Measurements from ENCODE around the gene MCF2L. TPM values are rescaled to one million over a fixed set of nuclear protein-coding genes. Genes with fewer than 3 reads are reported as not detected.

The MCF2L gene
- total RNA-seq, 1 experiment from 2014 or later, result 22.1 TPM

- DNase-seq, result peak in 1 of 2 experiments; percentile 25
- Mint-ChIP-seq H3K4me1 (ENCODE audit: low read depth, unreplicated experiment) (peaks cover 6% of the 10 kb centered on the region), H3K27ac (ENCODE audit: unreplicated experiment) (no peak overlapping the region), H3K4me3 (ENCODE audit: unreplicated experiment) (no peak overlapping the region), H3K27me3 (ENCODE audit: insufficient read depth, unreplicated experiment) (no peaks in the 10 kb centered on the region), H3K9me3 (ENCODE audit: unreplicated experiment) (no peaks in the 10 kb centered on the region), H3K36me3 (ENCODE audit: insufficient read depth, unreplicated experiment) (no peaks in the 10 kb centered on the region)
- no peak for TF ChIP-seq CTCF (IDR thresholded peaks at IDR 0.05; ENCODE audit: insufficient read depth in 1 of 2, low read depth in 1 of 2, low read length in 1 of 2, severe bottlenecking in 1 of 2, unreplicated experiment in 1 of 2)
- H3K4me3 ChIP-seq (ENCODE audit: low read depth, low read length), result no peak overlapping the region
- no TSS peak for BruUV-seq (replicated peaks)
- H3K9me3 ChIP-seq, result no peaks in the 10 kb centered on the region
- peaks cover 4% of the 10 kb centered on the region; the same call in 1 of the 2 replicates for H3K4me1 ChIP-seq
- intact Hi-C loops (cut with micrococcal nuclease; ENCODE audit: unreplicated experiment), result no loop called here
- H3K27me3 ChIP-seq (replicated peaks; ENCODE audit: control insufficient read depth, insufficient read depth, low read length), result no peaks in the 10 kb centered on the region
- CTCF ChIA-PET, result no interaction called here
- POLR2A ChIA-PET, result no interaction called here
- H3K36me3 ChIP-seq (ENCODE audit: control insufficient read depth, insufficient read depth, low read length), result no peaks in the 10 kb centered on the region
Observed at GRCh38 chr13:112958127-112958989, 10.7 kb upstream of the MCF2L start.

GRCh38 chr13:112959206-112959605, 9.8 kb upstream of the MCF2L start:
- no peaks in the 10 kb centered on the region for H3K27me3 Mint-ChIP-seq (ENCODE audit: insufficient read depth, unreplicated experiment)
- no peak for DNase-seq
- H3K4me3 Mint-ChIP-seq (ENCODE audit: unreplicated experiment), result no peak overlapping the region

More at GRCh38 chr13:112959206-112959605, 9.8 kb upstream of the MCF2L start:
- Mint-ChIP-seq H3K36me3 (ENCODE audit: insufficient read depth, unreplicated experiment) (no peaks in the 10 kb centered on the region), H3K27ac (ENCODE audit: unreplicated experiment) (no peak overlapping the region), H3K9me3 (ENCODE audit: unreplicated experiment) (no peaks in the 10 kb centered on the region), H3K4me1 (ENCODE audit: low read depth, unreplicated experiment) (peaks cover under 1% of the 10 kb centered on the region)
- BruUV-seq (replicated peaks), result no TSS peak
- Histone ChIP-seq H3K4me1 (no peaks in the 10 kb centered on the region; the same call in 1 of the 2 replicates), H3K9me3 (no peaks in the 10 kb centered on the region), H3K27me3 (replicated peaks; ENCODE audit: control insufficient read depth, insufficient read depth, low read length) (no peaks in the 10 kb centered on the region), H3K4me3 (ENCODE audit: low read depth, low read length) (no peak overlapping the region), H3K36me3 (ENCODE audit: control insufficient read depth, insufficient read depth, low read length) (no peaks in the 10 kb centered on the region)
- TF ChIP-seq CTCF (IDR thresholded peaks at IDR 0.05; ENCODE audit: insufficient read depth in 1 of 2, low read depth in 1 of 2, low read length in 1 of 2, severe bottlenecking in 1 of 2, unreplicated experiment in 1 of 2), result no peak
- POLR2A ChIA-PET, result no interaction called here
- CTCF ChIA-PET, result no interaction called here
- intact Hi-C loops (cut with micrococcal nuclease; ENCODE audit: unreplicated experiment), result no loop called here

Data from Caco-2 (cell line).